Spleen (tissue), 7 donors: Measurements from ENCODE around the gene RPRD1A.

Experiments used
- POLR2AphosphoS5 ChIP-seq, 3 donors: sonication (generic); formaldehyde crosslinking; IDR thresholded peaks; one replicate each; pipeline ENCODE4 v1.5.1; 2017; ENCODE audit warnings: antibody characterized with exemption in 3 of 3
- TF ChIP-seq, protein P1 (sequence below), 11 experiments: fragments of 200-600 bp in 7 of 11; fragments of 450-650 bp in 4 of 11; sonication (generic) in 4 of 11; IDR thresholded peaks in 8 of 11; conservative IDR thresholded peaks in 3 of 11; 1 replicate in 7 of 11; 2 replicates in 4 of 11; pipeline versions ENCODE4 v1.4.0 to v1.8.0; 2016 to 2021; ENCODE audit warnings: antibody characterized with exemption in 11 of 11, inconsistent platforms in 4 of 11, mild to moderate bottlenecking in 1 of 11
- donor health status: DM: no; HTN: no; CAD: no; lungs with moderate emphysema.
- donor health status: DM: no; HTN: no; CAD: no.
- donor health status: DM: no; HTN: no; CAD: no.

DNA sequence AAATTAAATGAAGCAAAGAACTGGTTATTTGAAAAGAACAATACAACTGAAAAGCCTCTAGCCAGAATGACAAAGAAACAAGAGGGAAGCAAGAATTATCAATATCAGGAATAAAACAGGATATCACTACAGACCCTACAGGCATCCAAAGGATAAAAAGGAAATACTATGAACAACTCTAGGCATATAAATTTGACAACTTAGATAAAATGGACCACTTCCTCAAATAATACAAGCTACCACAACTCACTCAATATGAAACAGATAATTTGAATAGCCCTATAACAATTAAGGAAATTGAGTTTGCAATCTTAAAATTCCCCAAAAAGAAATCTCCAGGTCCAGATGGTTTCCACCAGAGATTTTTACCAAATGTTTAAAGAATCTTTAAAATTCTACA lies 19.8 kb downstream of the RPRD1A start:
- TF ChIP-seq, protein P1, sequence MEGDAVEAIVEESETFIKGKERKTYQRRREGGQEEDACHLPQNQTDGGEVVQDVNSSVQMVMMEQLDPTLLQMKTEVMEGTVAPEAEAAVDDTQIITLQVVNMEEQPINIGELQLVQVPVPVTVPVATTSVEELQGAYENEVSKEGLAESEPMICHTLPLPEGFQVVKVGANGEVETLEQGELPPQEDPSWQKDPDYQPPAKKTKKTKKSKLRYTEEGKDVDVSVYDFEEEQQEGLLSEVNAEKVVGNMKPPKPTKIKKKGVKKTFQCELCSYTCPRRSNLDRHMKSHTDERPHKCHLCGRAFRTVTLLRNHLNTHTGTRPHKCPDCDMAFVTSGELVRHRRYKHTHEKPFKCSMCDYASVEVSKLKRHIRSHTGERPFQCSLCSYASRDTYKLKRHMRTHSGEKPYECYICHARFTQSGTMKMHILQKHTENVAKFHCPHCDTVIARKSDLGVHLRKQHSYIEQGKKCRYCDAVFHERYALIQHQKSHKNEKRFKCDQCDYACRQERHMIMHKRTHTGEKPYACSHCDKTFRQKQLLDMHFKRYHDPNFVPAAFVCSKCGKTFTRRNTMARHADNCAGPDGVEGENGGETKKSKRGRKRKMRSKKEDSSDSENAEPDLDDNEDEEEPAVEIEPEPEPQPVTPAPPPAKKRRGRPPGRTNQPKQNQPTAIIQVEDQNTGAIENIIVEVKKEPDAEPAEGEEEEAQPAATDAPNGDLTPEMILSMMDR (IDR thresholded peaks at IDR 0.05 in 8 of 11, conservative IDR thresholded peaks at IDR 0.05 in 3 of 11), result no peak
- no peak for TF ChIP-seq POLR2AphosphoS5 (IDR thresholded peaks at IDR 0.05)
